Neural progenitor cell (in vitro differentiated cells): ENCODE measurements around the gene FABP1.

ENCODE experiments used
- EZH2 ChIP-seq: fragments of 200-600 bp; sonication (generic); IDR thresholded peaks from 2 replicates; pipeline ENCODE4 v1.6.1; 2017; ENCODE audit warnings: antibody characterized with exemption, mild to moderate bottlenecking, moderate library complexity
- EZH2phosphoT487 ChIP-seq: fragments of 200-600 bp; sonication (generic); IDR thresholded peaks from 2 replicates; pipeline ENCODE4 v1.6.1; 2017; ENCODE audit warnings: antibody characterized with exemption
- TF ChIP-seq, protein P1 (sequence below): fragments of 200-600 bp; sonication (generic); IDR thresholded peaks from 2 replicates; pipeline ENCODE4 v1.5.1; 2017; ENCODE audit warnings: antibody characterized with exemption, mild to moderate bottlenecking

DNA sequence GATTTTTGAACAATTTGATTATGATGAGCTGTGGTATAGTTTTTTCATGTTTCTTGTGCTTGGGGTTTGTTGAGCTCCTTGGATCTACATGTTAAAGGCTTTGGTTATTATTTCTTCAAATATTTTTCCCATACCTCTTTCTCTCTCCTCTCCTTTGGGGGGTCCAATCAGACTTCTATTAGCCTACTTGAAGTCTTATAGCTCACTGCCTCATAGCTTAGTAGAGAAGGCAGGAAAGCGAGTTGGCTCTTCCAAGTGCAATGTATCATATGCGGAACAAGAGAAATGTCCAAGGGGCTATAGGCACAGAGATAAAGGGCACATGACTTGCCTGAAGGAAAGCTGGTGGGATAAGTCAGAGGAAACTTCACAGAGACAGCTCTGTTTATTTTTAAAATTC is 14.1 kb upstream of the FABP1 start:
- TF ChIP-seq EZH2: no peak
- TF ChIP-seq, protein P1, sequence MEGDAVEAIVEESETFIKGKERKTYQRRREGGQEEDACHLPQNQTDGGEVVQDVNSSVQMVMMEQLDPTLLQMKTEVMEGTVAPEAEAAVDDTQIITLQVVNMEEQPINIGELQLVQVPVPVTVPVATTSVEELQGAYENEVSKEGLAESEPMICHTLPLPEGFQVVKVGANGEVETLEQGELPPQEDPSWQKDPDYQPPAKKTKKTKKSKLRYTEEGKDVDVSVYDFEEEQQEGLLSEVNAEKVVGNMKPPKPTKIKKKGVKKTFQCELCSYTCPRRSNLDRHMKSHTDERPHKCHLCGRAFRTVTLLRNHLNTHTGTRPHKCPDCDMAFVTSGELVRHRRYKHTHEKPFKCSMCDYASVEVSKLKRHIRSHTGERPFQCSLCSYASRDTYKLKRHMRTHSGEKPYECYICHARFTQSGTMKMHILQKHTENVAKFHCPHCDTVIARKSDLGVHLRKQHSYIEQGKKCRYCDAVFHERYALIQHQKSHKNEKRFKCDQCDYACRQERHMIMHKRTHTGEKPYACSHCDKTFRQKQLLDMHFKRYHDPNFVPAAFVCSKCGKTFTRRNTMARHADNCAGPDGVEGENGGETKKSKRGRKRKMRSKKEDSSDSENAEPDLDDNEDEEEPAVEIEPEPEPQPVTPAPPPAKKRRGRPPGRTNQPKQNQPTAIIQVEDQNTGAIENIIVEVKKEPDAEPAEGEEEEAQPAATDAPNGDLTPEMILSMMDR: no peak
- no peak for TF ChIP-seq EZH2phosphoT487
